ENCODE data around the gene IL17B. TPM values are rescaled to one million over a fixed set of nuclear protein-coding genes. Genes with fewer than 3 reads are reported as not detected.

Gene IL17B
- total and polyA plus RNA-seq, 12 donors = 1.5 to 20.1 (median 2.9) TPM; not detected in 1

DNA sequence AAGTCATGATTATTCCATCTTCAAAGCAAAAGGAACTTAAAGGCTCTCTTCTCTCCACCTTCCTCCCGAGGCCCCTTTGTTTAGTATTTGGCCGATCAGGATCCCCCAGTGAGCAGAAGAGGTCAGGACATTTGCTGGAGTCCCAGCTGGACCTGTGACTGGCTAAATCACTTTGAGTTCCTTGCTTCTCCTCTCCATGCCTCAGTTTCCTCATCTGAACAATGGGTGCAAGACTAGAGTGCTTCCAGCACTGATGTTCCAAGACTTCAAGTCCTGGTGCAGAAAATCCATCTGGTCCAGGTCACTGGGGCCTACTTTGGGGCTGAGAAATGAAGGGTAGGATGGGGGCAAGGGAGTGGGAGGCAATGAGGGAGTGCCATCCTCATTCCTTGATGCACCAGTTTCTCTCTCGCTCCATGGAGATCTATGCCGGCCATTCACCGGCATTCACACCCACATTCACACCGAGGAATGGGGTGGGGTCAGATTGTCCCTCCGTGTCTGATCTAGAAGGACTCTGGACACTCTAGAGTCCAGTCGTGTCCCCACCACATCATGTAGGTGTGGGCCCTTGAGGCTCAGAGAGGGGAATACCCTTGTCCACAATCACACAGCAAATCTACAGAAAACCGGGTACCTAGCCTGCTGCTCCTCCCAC, 38.7 kb upstream of the IL17B start:
- Histone ChIP-seq H3K9me3 (replicated peaks in 1 of 3) (no peaks in the 10 kb centered on the region), H3K4me1 (replicated peaks in 1 of 2) (peaks cover 21 to 47% of the 10 kb centered on the region in 2 donors), H3K36me3 (replicated peaks in 1 of 2) (no peaks in the 10 kb centered on the region), H3K27ac (peak overlapping the region in 2 of 5 donors; percentile 30 to 75), H3K4me3 (no peak overlapping the region), H3K27me3 (no peaks in the 10 kb centered on the region)
- 68 to 78% (median 72%) methylated on average over 7 to 9 of the region's 9 CpGs for WGBS, 4 donors
- intact Hi-C loops (cut with DNase I) = no loop called here
- TF ChIP-seq, protein P1, sequence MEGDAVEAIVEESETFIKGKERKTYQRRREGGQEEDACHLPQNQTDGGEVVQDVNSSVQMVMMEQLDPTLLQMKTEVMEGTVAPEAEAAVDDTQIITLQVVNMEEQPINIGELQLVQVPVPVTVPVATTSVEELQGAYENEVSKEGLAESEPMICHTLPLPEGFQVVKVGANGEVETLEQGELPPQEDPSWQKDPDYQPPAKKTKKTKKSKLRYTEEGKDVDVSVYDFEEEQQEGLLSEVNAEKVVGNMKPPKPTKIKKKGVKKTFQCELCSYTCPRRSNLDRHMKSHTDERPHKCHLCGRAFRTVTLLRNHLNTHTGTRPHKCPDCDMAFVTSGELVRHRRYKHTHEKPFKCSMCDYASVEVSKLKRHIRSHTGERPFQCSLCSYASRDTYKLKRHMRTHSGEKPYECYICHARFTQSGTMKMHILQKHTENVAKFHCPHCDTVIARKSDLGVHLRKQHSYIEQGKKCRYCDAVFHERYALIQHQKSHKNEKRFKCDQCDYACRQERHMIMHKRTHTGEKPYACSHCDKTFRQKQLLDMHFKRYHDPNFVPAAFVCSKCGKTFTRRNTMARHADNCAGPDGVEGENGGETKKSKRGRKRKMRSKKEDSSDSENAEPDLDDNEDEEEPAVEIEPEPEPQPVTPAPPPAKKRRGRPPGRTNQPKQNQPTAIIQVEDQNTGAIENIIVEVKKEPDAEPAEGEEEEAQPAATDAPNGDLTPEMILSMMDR (IDR thresholded peaks at IDR 0.05) = no peak
- TF ChIP-seq POLR2A (IDR thresholded peaks at IDR 0.05) = no peak
- DNase-seq = no peak

DNA sequence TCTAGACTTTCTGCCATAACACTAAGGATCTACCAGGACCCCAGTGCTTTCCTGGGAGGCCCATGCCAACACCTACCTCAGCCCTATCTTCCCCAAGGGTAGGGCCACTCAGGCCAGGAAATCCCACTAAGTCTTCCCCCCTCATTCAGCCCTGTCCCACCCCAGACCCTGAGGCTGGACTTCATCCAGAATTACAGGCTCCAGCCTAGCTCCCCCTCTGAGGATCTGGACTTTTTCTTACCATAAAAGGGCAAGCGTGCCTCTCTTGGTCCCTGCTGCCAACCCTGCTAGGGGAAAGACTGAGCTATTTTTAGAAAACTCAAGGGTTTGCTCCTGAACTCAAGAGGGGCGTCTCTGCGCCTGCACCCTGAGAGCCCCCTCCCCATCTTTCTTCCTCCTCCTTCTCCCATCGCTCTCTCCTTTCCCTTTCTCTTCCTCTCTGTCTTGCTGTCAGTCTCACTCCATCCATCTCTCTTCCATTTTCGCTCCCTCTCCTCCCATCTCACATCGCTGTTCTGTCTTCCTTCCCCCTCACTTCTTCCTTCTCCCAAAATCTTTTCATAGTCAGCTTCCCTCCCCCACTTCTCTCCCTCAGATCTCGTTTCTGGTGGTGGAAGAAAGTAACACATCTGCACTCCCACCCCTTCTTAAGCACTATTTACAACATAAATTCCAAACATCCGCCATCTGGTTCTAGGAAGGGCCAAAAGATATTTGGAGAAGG, 38.1 kb upstream of the IL17B start:
- Histone ChIP-seq H3K27ac (peak overlapping the region in 2 of 5 donors; percentile 30 to 75), H3K4me3 (no peak overlapping the region), H3K4me1 (replicated peaks in 1 of 2) (peaks cover 14 to 42% of the 10 kb centered on the region in 2 donors), H3K9me3 (replicated peaks in 1 of 3) (no peaks in the 10 kb centered on the region), H3K36me3 (replicated peaks in 1 of 2) (no peaks in the 10 kb centered on the region), H3K27me3 (no peaks in the 10 kb centered on the region)
- no peak for DNase-seq
- TF ChIP-seq, protein P1 (IDR thresholded peaks at IDR 0.05) = no peak
- TF ChIP-seq POLR2A (IDR thresholded peaks at IDR 0.05) = no peak
- intact Hi-C loops (cut with DNase I) = no loop called here
- WGBS, 4 donors = 62 to 76% (median 67%) methylated on average over 8 of the region's 8 CpGs

GRCh38 chr5:149415066-149415967, 36.2 kb upstream of the IL17B start:
- peaks cover 9 to 24% of the 10 kb centered on the region in 2 donors for H3K4me1 ChIP-seq (replicated peaks in 1 of 2)
- H3K9me3 ChIP-seq (replicated peaks in 1 of 3) = no peaks in the 10 kb centered on the region
- no peaks in the 10 kb centered on the region for H3K36me3 ChIP-seq (replicated peaks in 1 of 2)
- peak overlapping the region in 2 of 5 donors; percentile 55 to 56 for H3K27ac ChIP-seq
- no peaks in the 10 kb centered on the region for H3K27me3 ChIP-seq
- H3K4me3 ChIP-seq = no peak overlapping the region
- no peak for DNase-seq
- 61 to 78% (median 71%) methylated on average over 10 of the region's 10 CpGs for WGBS, 4 donors
- TF ChIP-seq POLR2A (IDR thresholded peaks at IDR 0.05) = no peak
- intact Hi-C loops (cut with DNase I) = no loop called here

DNA sequence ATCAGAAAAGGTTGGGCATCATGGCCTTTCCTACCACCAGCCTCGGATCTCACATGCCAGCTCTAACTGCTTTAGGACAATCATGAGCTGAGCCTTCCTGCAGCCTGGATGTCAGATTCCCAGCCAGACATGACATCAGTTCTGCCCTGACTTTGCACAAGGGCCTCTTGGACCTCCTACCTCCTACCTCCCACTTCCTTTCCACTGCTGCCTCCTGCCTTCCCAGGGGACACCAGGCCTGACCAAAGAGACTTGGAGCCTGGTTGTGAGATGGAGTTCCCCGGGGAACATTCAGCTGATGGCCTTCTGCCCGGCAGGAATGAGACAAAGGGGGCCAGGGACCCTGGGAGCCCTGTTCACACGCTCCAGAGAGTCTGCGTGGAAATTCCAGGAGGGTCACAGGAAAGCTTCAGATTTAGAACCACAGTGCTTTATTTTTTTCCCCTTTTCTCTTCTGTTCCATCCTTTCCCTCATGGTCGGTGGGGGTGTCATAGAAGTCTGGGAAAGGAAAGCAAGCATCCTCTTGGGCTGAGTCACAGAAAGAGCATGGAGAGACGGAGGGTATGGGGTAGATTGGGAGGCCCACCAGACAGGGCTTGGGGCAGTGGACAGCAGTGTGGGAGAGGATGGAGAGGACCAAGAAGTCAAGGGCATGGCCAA, 35.4 kb upstream of the IL17B start:
- no peak for DNase-seq
- H3K4me1 ChIP-seq (replicated peaks in 1 of 2) = peaks cover under 1 to 16% of the 10 kb centered on the region in 2 donors
- no peaks in the 10 kb centered on the region for H3K36me3 ChIP-seq (replicated peaks in 1 of 2)
- intact Hi-C loops (cut with DNase I) = no loop called here
- H3K4me3 ChIP-seq = no peak overlapping the region
- H3K27ac ChIP-seq = peak overlapping the region in 2 of 5 donors; percentile 55 to 56
- no peaks in the 10 kb centered on the region for H3K27me3 ChIP-seq
- 63 to 75% (median 71%) methylated on average over 7 of the region's 7 CpGs for WGBS, 4 donors
- H3K9me3 ChIP-seq (replicated peaks in 1 of 3) = no peaks in the 10 kb centered on the region
- TF ChIP-seq POLR2A (IDR thresholded peaks at IDR 0.05) = no peak
- TF ChIP-seq, protein P1 (IDR thresholded peaks at IDR 0.05) = no peak

Measured in adrenal gland (tissue), 12 donors.